HG03520 (cell line): ENCODE results near the gene SPATA3.

Experiments
- ATAC-seq: cut with Tn5 transposase; IDR thresholded peaks from one replicate; pipeline ENCODE4 v1.9.1; 2021; ENCODE audit warnings: mild to moderate bottlenecking, moderate library complexity; ENCODE audit not compliant: unreplicated experiment

SPATA3 gene

GRCh38 chr2:230995821-230996220 is at the start of gene SPATA3:
Gene SPATA3, plus strand, starts transcription at chr2:230996121. Its CDS starts 113 bp downstream, at chr2:230996234.
- ATAC-seq: no peak

GRCh38 chr2:230946429-230947234 is 49.3 kb upstream of the SPATA3 start:
- ATAC-seq: no peak

DNA sequence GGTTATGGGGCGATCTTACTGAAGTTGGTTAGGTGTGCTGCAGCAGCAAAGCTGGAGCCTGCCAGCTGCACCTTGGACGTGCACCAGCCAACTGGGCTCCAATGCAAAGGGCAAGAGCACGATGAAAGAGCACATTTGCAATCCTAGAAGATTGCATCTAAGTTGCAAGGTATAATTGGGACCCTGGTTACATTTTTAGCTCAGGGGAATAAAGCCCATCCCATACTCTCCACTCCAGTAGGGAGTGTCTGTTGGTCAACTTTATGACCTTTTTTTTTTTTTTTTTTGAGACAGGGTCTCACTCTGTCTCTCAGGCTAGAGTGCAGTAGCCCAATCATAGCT is 48.7 kb upstream of the SPATA3 start:
- no peak for ATAC-seq

DNA sequence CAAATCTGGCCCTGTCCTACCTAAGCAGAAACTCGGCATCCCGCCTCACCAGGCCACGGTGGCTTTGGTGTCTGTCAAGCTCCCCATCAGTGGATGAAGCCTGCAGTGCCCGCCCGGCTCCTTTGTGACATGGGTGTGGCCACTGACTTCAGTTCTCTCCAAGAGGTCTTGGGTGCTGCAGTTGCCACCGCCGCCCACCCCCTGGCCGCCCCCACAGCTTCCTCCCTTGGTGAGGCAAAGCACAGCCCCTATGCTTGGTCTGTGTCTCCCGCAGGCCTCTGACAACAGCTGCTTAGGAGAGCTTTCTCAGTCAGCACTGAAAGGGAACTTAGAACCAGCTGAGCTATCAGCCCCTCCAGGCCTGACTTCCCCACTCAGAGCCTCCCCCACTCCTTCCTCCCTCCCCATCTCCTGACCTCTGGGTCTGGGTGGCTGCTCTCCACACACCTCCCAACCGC is 48.0 kb upstream of the SPATA3 start:
- ATAC-seq: no peak

DNA sequence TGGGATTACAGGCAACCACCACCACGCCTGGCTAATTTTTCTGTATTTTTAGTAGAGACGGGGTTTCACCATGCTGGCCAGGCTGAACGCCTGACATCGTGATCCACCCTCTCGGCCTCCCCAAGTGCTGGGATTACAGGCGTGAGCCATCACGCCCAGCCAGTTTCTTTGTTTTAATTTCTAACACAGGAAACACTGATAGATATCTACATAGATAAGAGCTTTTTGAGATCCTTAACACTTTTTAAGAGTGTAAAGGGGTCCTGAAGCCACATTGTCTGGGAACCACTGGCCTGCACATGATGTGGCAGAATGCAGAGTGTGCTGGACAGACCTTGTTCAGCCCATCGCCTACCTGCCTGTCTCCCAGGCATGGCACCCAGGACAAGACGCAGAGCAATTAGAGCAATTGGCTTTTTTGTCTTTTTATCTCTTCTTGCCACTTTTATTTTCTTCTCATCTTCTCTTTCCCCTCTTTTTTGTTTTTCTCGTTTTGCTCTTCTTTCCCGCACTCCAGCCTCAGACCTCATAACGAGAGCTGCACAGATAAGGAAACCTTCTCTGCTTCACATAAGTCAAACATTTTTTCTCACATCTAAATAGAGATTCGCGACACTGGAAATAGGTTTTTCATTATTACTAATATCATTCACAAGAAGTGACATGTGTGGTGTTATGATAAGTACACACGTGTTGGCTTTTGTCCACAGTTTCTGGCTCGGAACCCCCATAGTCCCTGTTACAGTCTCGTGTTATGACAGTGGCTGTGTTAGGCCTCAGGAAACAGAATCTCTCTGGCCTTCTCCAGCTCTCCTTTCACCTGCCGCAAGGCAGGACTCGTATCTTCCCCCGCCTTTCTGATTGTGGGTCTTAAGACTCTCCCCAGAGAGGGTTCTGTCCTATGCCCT is 45.7 kb upstream of the SPATA3 start:
- peak; percentile 56 for ATAC-seq

DNA sequence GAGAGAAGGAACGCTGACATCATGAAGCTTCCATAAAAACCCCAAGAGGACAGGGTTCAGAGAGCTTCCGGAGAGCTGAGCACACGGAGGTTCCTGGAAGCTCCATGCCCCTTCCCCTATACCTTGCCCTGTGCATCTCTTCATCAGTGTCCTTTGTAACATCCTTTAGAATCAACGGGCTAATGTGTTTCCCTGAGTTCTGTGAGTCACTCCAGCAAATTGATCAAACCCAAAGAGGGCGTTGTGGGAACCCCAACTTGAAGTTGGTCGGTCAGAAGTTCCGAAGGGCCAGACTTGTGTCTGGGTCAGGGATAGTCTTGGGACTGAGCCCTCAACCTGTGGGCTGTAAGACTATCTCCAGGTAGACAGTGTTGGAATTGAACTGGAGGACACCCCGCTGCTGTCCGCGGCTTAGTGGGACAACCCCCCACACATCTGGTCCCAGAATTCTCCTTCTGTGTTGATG is 45.0 kb upstream of the SPATA3 start:
- no peak for ATAC-seq

DNA sequence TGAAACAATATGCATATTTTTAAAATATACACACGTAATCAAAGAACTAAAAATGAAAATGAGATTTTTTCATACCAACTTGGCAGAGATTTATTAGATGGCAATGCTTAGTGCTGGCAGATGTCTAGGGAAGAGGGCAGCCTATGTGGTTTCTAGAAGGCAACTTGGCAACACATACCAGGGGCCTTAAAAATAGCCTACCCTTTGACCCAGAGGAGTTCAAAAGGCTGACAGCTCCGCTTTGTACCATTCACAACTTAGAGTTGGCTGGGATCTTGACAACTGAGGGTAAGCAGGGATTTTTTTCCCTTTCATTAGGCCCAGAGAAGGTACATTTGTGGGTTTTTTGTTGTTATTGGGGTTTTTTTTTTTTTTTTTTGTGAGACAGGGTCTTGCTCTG is 44.5 kb upstream of the SPATA3 start:
- ATAC-seq: no peak

DNA sequence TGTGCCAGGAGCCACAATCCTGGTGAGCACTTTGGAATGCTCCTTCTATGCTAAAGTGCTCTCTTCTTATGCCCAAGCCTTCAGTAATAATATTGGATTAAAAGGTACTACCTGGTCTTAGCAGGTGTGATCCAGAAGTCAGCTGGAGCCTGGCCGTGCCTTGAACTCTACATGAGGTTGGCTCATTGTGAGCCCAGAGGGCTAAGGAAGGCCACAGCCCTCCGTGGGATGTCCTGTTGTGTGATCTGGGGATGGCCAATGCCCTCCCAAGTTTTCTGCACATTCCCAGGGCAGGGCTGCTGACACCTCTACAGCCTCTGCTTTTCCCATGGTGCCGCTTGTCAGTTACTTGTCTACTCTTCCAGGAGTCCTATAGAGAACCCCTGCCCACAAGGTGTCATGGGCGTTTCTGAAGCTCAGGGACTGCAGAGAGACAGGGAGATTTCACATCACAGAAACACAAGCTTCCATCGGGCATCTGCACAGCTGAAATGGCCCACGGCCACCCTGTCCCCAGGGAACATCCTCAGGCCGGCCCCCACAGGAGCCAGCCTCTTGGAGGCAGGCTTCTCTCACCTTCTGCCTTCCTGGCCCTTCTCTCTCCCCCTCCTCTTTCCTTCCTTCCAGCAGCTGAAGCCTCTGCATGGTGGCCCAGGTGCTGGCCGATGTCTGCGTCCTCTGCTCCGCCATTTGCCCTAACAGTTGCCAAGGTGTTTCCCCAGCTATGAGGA is 43.5 kb upstream of the SPATA3 start:
- ATAC-seq: no peak

DNA sequence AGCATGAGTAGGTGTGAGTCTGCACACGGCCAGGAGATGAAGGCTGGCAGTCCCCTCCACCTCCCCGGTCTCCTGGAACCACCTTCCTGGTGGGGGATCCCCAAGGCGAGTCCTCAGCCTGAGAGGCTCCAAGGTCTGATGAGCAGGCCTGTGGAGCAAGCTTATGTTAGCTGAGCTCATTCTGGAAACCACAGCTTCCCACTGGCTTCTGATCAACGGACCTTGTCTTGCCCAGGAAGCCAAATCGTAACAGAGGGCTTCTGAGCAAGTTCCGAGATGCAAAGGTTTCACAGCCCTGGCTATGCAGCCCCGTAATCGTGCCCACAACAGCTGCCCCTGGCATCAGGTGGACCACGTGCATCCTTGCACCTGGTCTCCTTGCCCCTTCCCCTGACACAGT is 42.1 kb upstream of the SPATA3 start:
- ATAC-seq: no peak

DNA sequence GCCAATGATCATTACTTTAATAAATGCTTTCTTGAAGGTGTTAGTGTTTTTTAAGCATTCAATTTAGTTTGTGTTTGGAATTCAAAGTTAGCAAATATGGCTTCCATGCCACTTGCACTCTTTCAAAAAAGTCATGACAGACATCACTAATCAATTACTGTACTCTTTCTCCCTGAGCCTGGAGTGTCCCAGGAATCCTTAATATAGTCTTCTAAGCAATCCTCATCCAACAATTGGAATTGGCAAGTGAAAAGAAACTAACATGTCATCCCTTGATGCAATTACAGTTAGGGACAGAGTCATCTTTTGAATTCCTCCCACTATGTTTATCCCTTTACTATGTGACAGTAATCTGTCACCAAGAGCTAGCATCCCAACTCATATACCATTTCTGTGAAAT is 41.2 kb upstream of the SPATA3 start:
- no peak for ATAC-seq

GRCh38 chr2:230955163-230955737 is 40.7 kb upstream of the SPATA3 start:
- ATAC-seq: no peak

- peak; percentile 77 for ATAC-seq
Observed at GRCh38 chr2:230956827-230957755, 38.8 kb upstream of the SPATA3 start.

- no peak for ATAC-seq
Observed at GRCh38 chr2:230957756-230958391, 38.0 kb upstream of the SPATA3 start.

DNA sequence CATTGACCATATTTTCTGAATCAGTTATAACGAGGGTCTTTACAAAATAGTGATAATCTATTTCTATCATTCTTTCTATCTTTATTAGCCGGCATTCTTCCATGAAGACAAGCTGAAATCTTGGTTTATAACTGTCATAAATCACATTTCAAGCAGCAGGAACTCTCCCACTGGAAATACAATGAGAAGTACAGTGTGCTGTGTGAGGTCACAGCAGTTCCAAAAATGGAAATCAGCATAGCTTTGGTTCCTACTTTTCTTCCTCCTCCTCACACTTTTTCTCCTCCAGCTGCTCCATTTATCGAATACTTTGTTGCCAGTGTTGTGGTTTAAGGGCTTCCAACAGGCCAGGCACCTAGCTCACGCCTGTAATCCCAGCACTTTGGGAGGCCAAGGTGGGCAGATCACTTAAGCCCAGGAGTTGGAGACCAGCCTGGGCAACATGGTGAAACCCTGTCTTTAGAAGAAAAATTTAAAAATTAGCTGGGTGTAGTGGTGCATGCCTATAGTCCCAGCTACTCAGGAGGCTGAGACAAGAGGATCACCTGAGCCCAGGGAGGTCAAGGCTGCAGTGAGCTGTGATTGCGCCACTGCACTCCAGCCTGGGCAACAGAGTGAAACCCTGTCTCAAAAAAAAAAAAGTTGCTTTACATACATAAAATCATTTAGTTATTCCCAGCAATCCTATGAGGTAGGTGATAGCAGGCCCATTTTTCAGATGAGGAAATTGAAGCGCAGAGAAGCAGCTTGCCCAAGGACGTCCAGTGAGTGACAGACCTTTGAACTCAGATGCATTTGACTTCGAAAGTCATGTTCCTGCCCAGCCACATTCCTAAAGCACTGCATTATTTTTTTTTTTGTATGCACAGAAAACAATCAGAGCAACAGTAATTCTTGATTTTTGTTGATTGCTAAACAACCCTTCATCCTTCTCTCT is 36.8 kb upstream of the SPATA3 start:
- ATAC-seq: no peak

DNA sequence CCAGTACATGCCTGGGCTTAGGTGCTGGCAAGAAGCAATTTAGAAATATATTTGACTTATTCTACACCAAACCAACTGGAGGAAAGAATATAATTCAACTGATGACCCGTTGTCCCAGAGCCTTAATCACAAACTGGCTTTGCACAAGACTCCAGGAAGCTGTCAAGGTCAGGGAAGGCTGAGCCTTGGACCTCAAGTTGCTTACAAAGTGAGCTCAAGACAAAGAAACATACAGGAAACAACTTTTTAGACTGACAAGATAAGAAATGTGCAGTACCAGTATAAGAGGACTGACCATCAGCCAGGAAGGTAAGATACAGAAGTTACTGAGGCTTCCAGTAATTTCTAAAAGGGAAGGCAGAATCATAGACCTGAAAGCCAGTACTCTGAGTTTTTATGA is 35.9 kb upstream of the SPATA3 start:
- no peak for ATAC-seq

GRCh38 chr2:230961091-230961491 is 34.8 kb upstream of the SPATA3 start:
- no peak for ATAC-seq

DNA sequence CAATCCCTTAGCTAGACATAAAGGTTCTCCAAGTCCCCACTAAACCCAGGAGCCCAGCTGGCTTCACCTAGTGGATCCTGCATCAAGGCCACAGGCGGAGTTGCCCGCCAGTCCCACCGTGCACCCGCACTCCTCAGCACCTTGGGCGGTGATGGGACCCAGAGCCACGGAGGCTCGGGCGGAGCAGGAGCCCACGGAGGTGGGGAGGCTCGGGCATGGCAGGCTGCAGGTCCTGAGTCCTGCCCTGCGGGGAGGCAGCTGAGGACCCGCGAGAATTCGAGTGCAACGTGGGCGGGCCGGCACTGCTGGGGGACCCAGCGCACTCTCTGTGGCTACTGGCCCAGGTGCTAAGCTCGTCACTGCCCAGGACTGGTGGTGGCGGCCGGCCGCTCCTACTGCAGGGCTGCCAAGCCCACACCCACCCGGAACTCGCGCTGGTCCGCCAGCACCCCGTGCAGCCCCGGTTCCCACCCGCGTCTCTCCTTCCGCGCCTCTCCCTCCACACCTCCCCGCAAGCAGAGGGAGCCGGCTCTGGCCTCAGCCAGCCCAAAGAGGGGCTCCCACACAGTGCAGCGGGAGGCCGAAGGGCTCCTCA is 31.7 kb upstream of the SPATA3 start:
- no peak for ATAC-seq

GRCh38 chr2:230967113-230967512 is 28.8 kb upstream of the SPATA3 start:
- no peak for ATAC-seq
